ENCODE measurements around the gene TFAP2A.

GRCh38 chr6:10425176-10425974 lies 10.5 kb upstream of the TFAP2A start:
- TF ChIP-seq CTCF (conservative IDR thresholded peaks at IDR 0.05; ENCODE audit: low read length) = no peak
- TF ChIP-seq EZH2phosphoT487 (IDR thresholded peaks at IDR 0.05; ENCODE audit: borderline replicate concordance) = no peak

All from Loucy (cell line).